GM21723 (cell line): ENCODE data around the gene NEK6.

Experiments used
- ATAC-seq: cut with Tn5 transposase; IDR thresholded peaks from one replicate; pipeline ENCODE4 v1.9.1; 2021; ENCODE audit warnings: mild to moderate bottlenecking, moderate library complexity; ENCODE audit not compliant: unreplicated experiment

Gene NEK6

GRCh38 chr9:124274738-124275137, 17.0 kb downstream of the NEK6 start:
- ATAC-seq, result no peak

- no peak for ATAC-seq
Measured at GRCh38 chr9:124277420-124277819, 19.7 kb downstream of the NEK6 start.

- ATAC-seq, result no peak
Measured at GRCh38 chr9:124278054-124278540, 20.3 kb downstream of the NEK6 start.

- ATAC-seq, result no peak
Measured at GRCh38 chr9:124279531-124280175, 21.9 kb downstream of the NEK6 start.

- ATAC-seq, result no peak
Measured at GRCh38 chr9:124280176-124280691, 22.5 kb downstream of the NEK6 start.

GRCh38 chr9:124281931-124282371, 24.2 kb downstream of the NEK6 start:
- ATAC-seq, result no peak

GRCh38 chr9:124282442-124283227, 24.9 kb downstream of the NEK6 start:
- no peak for ATAC-seq

GRCh38 chr9:124283228-124283814, 25.6 kb downstream of the NEK6 start:
- no peak for ATAC-seq

- no peak for ATAC-seq
Measured at GRCh38 chr9:124284237-124284831, 26.6 kb downstream of the NEK6 start.

GRCh38 chr9:124284940-124285441, 27.2 kb downstream of the NEK6 start:
- ATAC-seq, result no peak

- ATAC-seq, result no peak
Measured at GRCh38 chr9:124285490-124285889, 27.7 kb downstream of the NEK6 start.

GRCh38 chr9:124285903-124286291, 28.1 kb downstream of the NEK6 start:
- peak; percentile 42 for ATAC-seq

GRCh38 chr9:124286292-124286931, 28.7 kb downstream of the NEK6 start:
- peak; percentile 33 for ATAC-seq

- ATAC-seq, result no peak
Measured at GRCh38 chr9:124290053-124290591, 32.4 kb downstream of the NEK6 start.

- ATAC-seq, result no peak
Measured at GRCh38 chr9:124290743-124291554, 33.2 kb downstream of the NEK6 start.

GRCh38 chr9:124291801-124292396, 34.1 kb downstream of the NEK6 start:
- ATAC-seq, result peak; percentile 50

- ATAC-seq, result no peak
Measured at GRCh38 chr9:124292696-124293593, 35.2 kb downstream of the NEK6 start.
